ENCODE data around the gene ARHGEF19. TPM values are rescaled to one million over a fixed set of nuclear protein-coding genes. Genes with fewer than 3 reads are reported as not detected.

ARHGEF19 gene
- total and polyA plus RNA-seq, 2 of the 13 experiments (the other 11 are each of a cell fraction or from before 2014, with no cell fraction given), result 1.7 to 1.8 TPM

GRCh38 chr1:16178596-16179497 lies 33.6 kb downstream of the ARHGEF19 start (continued):
- TF ChIP-seq MYPOP (CRISPR knock-in tag; IDR thresholded peaks at IDR 0.05) (peak; percentile 64), EEA1 (CRISPR knock-in tag; IDR thresholded peaks at IDR 0.05; ENCODE audit: borderline replicate concordance) (no peak), POLR2A (IDR thresholded peaks at IDR 0.05; ENCODE audit: insufficient read depth in 1 of 2, low read depth in 2 of 2, low read length in 2 of 2) (peak in 1 of 2 experiments; percentile 67; a peak in 2 of 4 replicates), ZMYM4 (CRISPR knock-in tag; IDR thresholded peaks at IDR 0.05) (no peak; the same call in 1 of the 2 replicates), ZNF354B (CRISPR knock-in tag; IDR thresholded peaks at IDR 0.05) (no peak), ZSCAN5A (CRISPR knock-in tag; IDR thresholded peaks at IDR 0.05; ENCODE audit: borderline replicate concordance) (0 out of 2 replicates have a peak, but pooled peaks have one; percentile 61), HIVEP1 (CRISPR knock-in tag; IDR thresholded peaks at IDR 0.05) (peak; percentile 73; the same call in 1 of the 2 replicates), PRDM15 (CRISPR knock-in tag; IDR thresholded peaks at IDR 0.05) (no peak), CSRNP1 (CRISPR knock-in tag; IDR thresholded peaks at IDR 0.05) (0 out of 2 replicates have a peak, but pooled peaks have one; percentile 57), SSRP1 (CRISPR knock-in tag; IDR thresholded peaks at IDR 0.05) (no peak), NCOA2 (CRISPR knock-in tag; IDR thresholded peaks at IDR 0.05) (peak; percentile 68), TCF7L2 (IDR thresholded peaks at IDR 0.05; ENCODE audit: low read depth, low read length) (no peak), SOX13 (IDR thresholded peaks at IDR 0.05) (no peak; the same call in 1 of the 2 replicates), SOX13 (CRISPR knock-in tag; conservative IDR thresholded peaks at IDR 0.05 in 1 of 2, IDR thresholded peaks at IDR 0.05 in 1 of 2) (peak in 1 of 2 experiments; percentile 69; a peak in 2 of 4 replicates), KMT2B (CRISPR knock-in tag; IDR thresholded peaks at IDR 0.05) (no peak)
- TF ChIP-seq, protein P1, sequence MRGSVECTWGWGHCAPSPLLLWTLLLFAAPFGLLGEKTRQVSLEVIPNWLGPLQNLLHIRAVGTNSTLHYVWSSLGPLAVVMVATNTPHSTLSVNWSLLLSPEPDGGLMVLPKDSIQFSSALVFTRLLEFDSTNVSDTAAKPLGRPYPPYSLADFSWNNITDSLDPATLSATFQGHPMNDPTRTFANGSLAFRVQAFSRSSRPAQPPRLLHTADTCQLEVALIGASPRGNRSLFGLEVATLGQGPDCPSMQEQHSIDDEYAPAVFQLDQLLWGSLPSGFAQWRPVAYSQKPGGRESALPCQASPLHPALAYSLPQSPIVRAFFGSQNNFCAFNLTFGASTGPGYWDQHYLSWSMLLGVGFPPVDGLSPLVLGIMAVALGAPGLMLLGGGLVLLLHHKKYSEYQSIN (CRISPR knock-in tag; IDR thresholded peaks at IDR 0.05; ENCODE audit: borderline replicate concordance), result no peak
- TF ChIP-seq, protein P2, sequence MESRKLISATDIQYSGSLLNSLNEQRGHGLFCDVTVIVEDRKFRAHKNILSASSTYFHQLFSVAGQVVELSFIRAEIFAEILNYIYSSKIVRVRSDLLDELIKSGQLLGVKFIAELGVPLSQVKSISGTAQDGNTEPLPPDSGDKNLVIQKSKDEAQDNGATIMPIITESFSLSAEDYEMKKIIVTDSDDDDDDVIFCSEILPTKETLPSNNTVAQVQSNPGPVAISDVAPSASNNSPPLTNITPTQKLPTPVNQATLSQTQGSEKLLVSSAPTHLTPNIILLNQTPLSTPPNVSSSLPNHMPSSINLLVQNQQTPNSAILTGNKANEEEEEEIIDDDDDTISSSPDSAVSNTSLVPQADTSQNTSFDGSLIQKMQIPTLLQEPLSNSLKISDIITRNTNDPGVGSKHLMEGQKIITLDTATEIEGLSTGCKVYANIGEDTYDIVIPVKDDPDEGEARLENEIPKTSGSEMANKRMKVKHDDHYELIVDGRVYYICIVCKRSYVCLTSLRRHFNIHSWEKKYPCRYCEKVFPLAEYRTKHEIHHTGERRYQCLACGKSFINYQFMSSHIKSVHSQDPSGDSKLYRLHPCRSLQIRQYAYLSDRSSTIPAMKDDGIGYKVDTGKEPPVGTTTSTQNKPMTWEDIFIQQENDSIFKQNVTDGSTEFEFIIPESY (CRISPR knock-in tag; IDR thresholded peaks at IDR 0.05), result no peak

Measured in HepG2 (cell line).